Parathyroid adenoma (tissue), 2 donors: ENCODE data around the gene PGAM2.

Experiments used
- H2AFZ ChIP-seq: fragments of 300-600 bp; sonication (generic); one replicate; pipeline ENCODE4 v1.7.0; 2017; ENCODE audit warnings: antibody characterized with exemption, mild to moderate bottlenecking
- H3K27ac ChIP-seq: fragments of 300-600 bp; sonication (generic); one replicate; pipeline ENCODE4 v1.7.0; 2017
- H3K27me3 ChIP-seq: fragments of 300-600 bp; sonication (generic); one replicate; pipeline ENCODE4 v1.7.0; 2017; ENCODE audit warnings: low read length; ENCODE audit not compliant: control insufficient read depth, insufficient read depth
- H3K36me3 ChIP-seq: fragments of 300-600 bp; sonication (generic); one replicate; pipeline ENCODE4 v1.7.0; 2017; ENCODE audit warnings: low read length; ENCODE audit not compliant: control insufficient read depth, insufficient read depth
- H3K4me1 ChIP-seq: fragments of 300-600 bp; sonication (generic); one replicate; pipeline ENCODE4 v1.7.0; 2017; ENCODE audit warnings: control low read depth
- H3K4me2 ChIP-seq: fragments of 300-600 bp; sonication (generic); one replicate; pipeline ENCODE4 v1.7.0; 2017; ENCODE audit warnings: low read length
- H3K4me3 ChIP-seq: fragments of 300-600 bp; sonication (generic); one replicate; pipeline ENCODE4 v1.7.0; 2017; ENCODE audit warnings: low read depth, low read length
- H3K79me2 ChIP-seq: fragments of 300-600 bp; sonication (generic); one replicate; pipeline ENCODE4 v1.7.0; 2017; ENCODE audit warnings: control low read depth
- H3K9ac ChIP-seq: fragments of 300-600 bp; sonication (generic); one replicate; pipeline ENCODE4 v1.7.0; 2017; ENCODE audit warnings: mild to moderate bottlenecking
- H3K9me3 ChIP-seq: fragments of 300-600 bp; sonication (generic); one replicate; pipeline ENCODE4 v1.7.0; 2017; ENCODE audit warnings: low read length; ENCODE audit not compliant: control insufficient read depth
- CTCF ChIP-seq: fragments of 300-600 bp; sonication (generic); IDR thresholded peaks from one replicate; pipeline ENCODE4 v1.7.0; 2017; ENCODE audit warnings: antibody characterized with exemption, mild to moderate bottlenecking
- donor health status: primary hyperparathyroidism.

PGAM2 gene

GRCh38 chr7:44095781-44096180 is 30.4 kb upstream of the PGAM2 start:
- no peak overlapping the region for H2AFZ ChIP-seq
- no peaks in the 10 kb centered on the region for H3K79me2 ChIP-seq
- H3K4me1 ChIP-seq: no peaks in the 10 kb centered on the region
- H3K27ac ChIP-seq: no peak overlapping the region
- H3K4me2 ChIP-seq: no peak overlapping the region
- H3K9me3 ChIP-seq: no peaks in the 10 kb centered on the region
- H3K4me3 ChIP-seq: no peak overlapping the region
- no peaks in the 10 kb centered on the region for H3K27me3 ChIP-seq
- H3K9ac ChIP-seq: no peak overlapping the region
- TF ChIP-seq CTCF: no peak
- no peaks in the 10 kb centered on the region for H3K36me3 ChIP-seq

GRCh38 chr7:44094883-44095592 is 29.7 kb upstream of the PGAM2 start:
- peak overlapping the region; percentile 39 for H2AFZ ChIP-seq
- no peaks in the 10 kb centered on the region for H3K27me3 ChIP-seq
- TF ChIP-seq CTCF: no peak
- H3K79me2 ChIP-seq: no peaks in the 10 kb centered on the region
- no peak overlapping the region for H3K4me3 ChIP-seq
- H3K4me1 ChIP-seq: no peaks in the 10 kb centered on the region
- no peak overlapping the region for H3K4me2 ChIP-seq
- no peak overlapping the region for H3K27ac ChIP-seq
- no peak overlapping the region for H3K9ac ChIP-seq
- H3K36me3 ChIP-seq: no peaks in the 10 kb centered on the region
- no peaks in the 10 kb centered on the region for H3K9me3 ChIP-seq

- Histone ChIP-seq H3K9me3 (no peaks in the 10 kb centered on the region), H3K36me3 (no peaks in the 10 kb centered on the region), H3K4me1 (no peaks in the 10 kb centered on the region), H3K4me2 (no peak overlapping the region), H2AFZ (no peak overlapping the region), H3K4me3 (no peak overlapping the region), H3K9ac (no peak overlapping the region), H3K27me3 (no peaks in the 10 kb centered on the region), H3K27ac (no peak overlapping the region), H3K79me2 (no peaks in the 10 kb centered on the region)
- no peak for TF ChIP-seq CTCF
These were observed 29.0 kb upstream of the PGAM2 start for GRCh38 chr7:44094365-44094764.

- H3K4me3 ChIP-seq: no peak overlapping the region
- H3K36me3 ChIP-seq: no peaks in the 10 kb centered on the region
- H3K27ac ChIP-seq: no peak overlapping the region
- no peak overlapping the region for H3K4me2 ChIP-seq
- H3K9ac ChIP-seq: no peak overlapping the region
- no peaks in the 10 kb centered on the region for H3K9me3 ChIP-seq
- no peaks in the 10 kb centered on the region for H3K4me1 ChIP-seq
- TF ChIP-seq CTCF: no peak
- H2AFZ ChIP-seq: no peak overlapping the region
- no peaks in the 10 kb centered on the region for H3K27me3 ChIP-seq
- H3K79me2 ChIP-seq: no peaks in the 10 kb centered on the region
These were observed 27.8 kb upstream of the PGAM2 start for GRCh38 chr7:44093102-44093641.
